ENCODE data around the gene FGF22.
A peak's percentile ranks its signal among the peaks of the same experiment; 100 is the strongest.

Gene FGF22

GRCh38 chr19:680287-681028 lies 40.8 kb downstream of the FGF22 start:
- DNase-seq (ENCODE audit: low spot score): peak; percentile 97

- peak; percentile 88 for DNase-seq (ENCODE audit: low spot score)
These were observed 41.6 kb downstream of the FGF22 start for GRCh38 chr19:681029-682019.

GRCh38 chr19:682678-683320 lies 43.1 kb downstream of the FGF22 start:
- no peak for DNase-seq (ENCODE audit: low spot score)

GRCh38 chr19:685454-685931 lies 45.8 kb downstream of the FGF22 start:
- no peak for DNase-seq (ENCODE audit: low spot score)

- no peak for DNase-seq (ENCODE audit: low spot score)
These were observed 47.1 kb downstream of the FGF22 start for GRCh38 chr19:686589-687297.

GRCh38 chr19:687569-688166 lies 48.0 kb downstream of the FGF22 start:
- DNase-seq (ENCODE audit: low spot score): no peak

- no peak for DNase-seq (ENCODE audit: low spot score)
These were observed 48.5 kb downstream of the FGF22 start for GRCh38 chr19:688214-688613.

- no peak for DNase-seq (ENCODE audit: low spot score)
These were observed 49.3 kb downstream of the FGF22 start for GRCh38 chr19:688992-689391.

GRCh38 chr19:690203-690602 lies 50.5 kb downstream of the FGF22 start:
- DNase-seq (ENCODE audit: low spot score): no peak
